K562 (cell line): ENCODE data around the gene SLC9C2. TPM values are rescaled to one million over a fixed set of nuclear protein-coding genes. Genes with fewer than 3 reads are reported as not detected.
"Not testable (repeated sequence)": the region's sequence is repeated elsewhere in the genome, so short reads cannot be mapped to it uniquely, and the experiment has no call there.

Experiments used
- ATAC-seq: fragments of 200-7000 bp; cut with Tn5 transposase; 3 replicates; pipeline ENCODE4 v1.9.1; 2020; ENCODE audit warnings: moderate library complexity
- BruUV-seq: library from RNA; stranded (reverse); fragments of 400-500 nt; replicated peaks from 2 replicates; lab custom pipeline; 2021; lab: Mats Ljungman, UMichigan
- CTCF ChIA-PET: fragments of 300-600 bp; formaldehyde crosslinking; extraction: SDS; loops from one replicate; lab custom pipeline; 2021; ENCODE audit warnings: low intra/inter-chr PET ratio; lab: Yijun Ruan, JAX
- POLR2A ChIA-PET: fragments of 300-600, 350-650 bp; sonication (Branson Sonifier 250); formaldehyde crosslinking; extraction: SDS; loops from one replicate; lab custom pipeline; 2021; ENCODE audit warnings: antibody characterized with exemption, inconsistent platforms; lab: Yijun Ruan, JAX
- DNase-seq, 4 experiments: peaks; one replicate each; pipeline versions ENCODE4 v3.0.0 to v3.0.0-alpha.2; 2011 to 2018; ENCODE audit warnings: low spot score in 3 of 4, mixed read lengths in 3 of 4; ENCODE audit errors: extremely low read depth in 1 of 4
- FAIRE-seq: peaks from 2 replicates; lab custom pipeline; 2011; peaks lifted over from hg19 to GRCh38; lab: Jason Lieb, UNC
- H2AFZ ChIP-seq: 2 replicates; pipeline ENCODE4 v1.6.0; 2011; ENCODE audit warnings: low read depth, low read length, control low read depth, inconsistent platforms
- H3K27ac ChIP-seq: fragments of 200-600 bp; 3 replicates; pipeline ENCODE4 v1.8.0; 2011; ENCODE audit warnings: low read depth, mild to moderate bottlenecking, control low read depth, inconsistent platforms, low read length, moderate library complexity, mixed read lengths; ENCODE audit errors: extremely low read depth
- H3K27me3 ChIP-seq, 2 experiments: fragments of 300-600 bp in 1 of 2; 2 replicates in 1 of 2; 3 replicates in 1 of 2; pipeline versions ENCODE4 v1.6.0 to v1.8.0; 2011; ENCODE audit warnings: inconsistent platforms in 2 of 2, low read length in 2 of 2, mild to moderate bottlenecking in 1 of 2, mixed read lengths in 1 of 2, moderate library complexity in 1 of 2; ENCODE audit not compliant: control insufficient read depth in 2 of 2, insufficient read depth in 2 of 2
- H3K36me3 ChIP-seq: fragments of 300-600 bp; 3 replicates; pipeline ENCODE4 v1.8.0; 2011; ENCODE audit warnings: mild to moderate bottlenecking, low read length, inconsistent platforms; ENCODE audit not compliant: control insufficient read depth, insufficient read depth
- H3K4me1 ChIP-seq, 2 experiments: fragments of 200-600 bp in 1 of 2; replicated peaks in 1 of 2; 2 replicates in 1 of 2; 3 replicates in 1 of 2; pipeline versions ENCODE4 v1.5.1 to v1.8.0; 2011; ENCODE audit warnings: inconsistent platforms in 2 of 2, low read length in 2 of 2, mild to moderate bottlenecking in 1 of 2, mixed read lengths in 1 of 2, moderate library complexity in 1 of 2; ENCODE audit not compliant: control insufficient read depth in 2 of 2, insufficient read depth in 2 of 2
- H3K4me2 ChIP-seq: 2 replicates; pipeline ENCODE4 v1.6.1; 2011; ENCODE audit warnings: low read length, control low read depth, inconsistent platforms, mixed read lengths; ENCODE audit not compliant: insufficient read depth
- H3K4me3 ChIP-seq: fragments of 200-600 bp; sonication (generic), shearing (Covaris generic); 2 replicates; pipeline ENCODE4 v1.5.1; 2016; ENCODE audit warnings: control low read depth, inconsistent platforms
- H3K79me2 ChIP-seq: fragments of 200-600 bp; 3 replicates; pipeline ENCODE4 v1.8.0; 2011; ENCODE audit warnings: low read length, inconsistent platforms; ENCODE audit not compliant: control insufficient read depth, insufficient read depth
- H3K9ac ChIP-seq, 2 experiments: 2 replicates each; pipeline versions ENCODE4 v1.6.0 to v1.6.1; 2011; ENCODE audit warnings: low read depth in 2 of 2, low read length in 2 of 2, control low read depth in 1 of 2, inconsistent platforms in 1 of 2, mild to moderate bottlenecking in 1 of 2, mixed read lengths in 1 of 2; ENCODE audit not compliant: insufficient read depth in 1 of 2
- H3K9me1 ChIP-seq: one replicate; pipeline ENCODE4 v1.6.0; 2011; ENCODE audit warnings: inconsistent platforms, mild to moderate bottlenecking, low read length, moderate library complexity; ENCODE audit not compliant: control insufficient read depth, insufficient read depth
- H3K9me3 ChIP-seq: replicated peaks from 2 replicates; pipeline ENCODE4 v1.5.1; 2011; ENCODE audit warnings: low read depth, low read length, inconsistent platforms; ENCODE audit not compliant: control insufficient read depth, insufficient read depth
- H4K20me1 ChIP-seq: replicated peaks from 2 replicates; pipeline ENCODE4 v1.6.1; 2011; ENCODE audit warnings: low read length, inconsistent platforms, mixed read lengths; ENCODE audit not compliant: control insufficient read depth, insufficient read depth
- CBFA2T2 ChIP-seq: fragments of 450-650 bp; conservative IDR thresholded peaks from 2 replicates; pipeline ENCODE4 v1.6.1; 2017; ENCODE audit warnings: mild to moderate bottlenecking
- CBFA2T3 ChIP-seq: fragments of 450-650 bp; IDR thresholded peaks from 2 replicates; pipeline ENCODE4 v1.6.1; 2017
- LEF1 ChIP-seq: fragments of 450-650 bp; IDR thresholded peaks from 2 replicates; pipeline ENCODE4 v1.6.1; 2016; ENCODE audit warnings: mild to moderate bottlenecking
- SMAD4 ChIP-seq: fragments of 250-450 bp; sonication (Bioruptor Pico); conservative IDR thresholded peaks from 2 replicates; pipeline ENCODE4 v1.8.0; 2021; ENCODE audit warnings: inconsistent platforms, mild to moderate bottlenecking, moderate library complexity
- TAL1 ChIP-seq: fragments of 450-650 bp; IDR thresholded peaks from 2 replicates; pipeline ENCODE4 v1.6.1; 2016; ENCODE audit warnings: mild to moderate bottlenecking
- TCF3 ChIP-seq: sonication (generic); formaldehyde crosslinking; IDR thresholded peaks from 2 replicates; pipeline ENCODE4 v1.4.0; 2020; ENCODE audit warnings: mild to moderate bottlenecking, missing genetic modification reagents
- ZNF143 ChIP-seq: sonication (generic); formaldehyde crosslinking; IDR thresholded peaks from 2 replicates; pipeline ENCODE4 v1.9.0; 2022; ENCODE audit warnings: mild to moderate bottlenecking, missing genetic modification reagents
- ZNF316 ChIP-seq: fragments of 450-650 bp; IDR thresholded peaks from 2 replicates; pipeline ENCODE4 v1.6.1; 2016
- WGBS: fragments of 100-300 bp; shearing (Covaris generic); methylation state at CpG from one replicate; pipeline ENCODE4 v1.1.6; 2016; ENCODE audit warnings: low coverage, mixed read lengths; ENCODE audit not compliant: insufficient coverage; ENCODE audit errors: missing lambda C conversion rate; 5-methylcytosine and 5-hydroxymethylcytosine counted together
- in situ Hi-C: fragments of 300-500 bp; cut with MboI; formaldehyde crosslinking; loops from 4 replicates; pipeline ENCODE4 v1.15.0; 2018; ENCODE audit warnings: inconsistent platforms, mixed read lengths
- intact Hi-C: fragments of 100-400 bp; cut with micrococcal nuclease; formaldehyde crosslinking; loops from 2 replicates; pipeline ENCODE4 v1.14.2; 2022
- polyA plus RNA-seq, 8 experiments: library from polyadenylated mRNA; depleted of rRNA in 4 of 8; stranded (reverse) in 5 of 8; unstranded in 3 of 8; fragments of >200 nt; fragmentation: Nextera tagmentation in 2 of 8; fragmentation: Illumina TruSeq in 1 of 8; extraction: Ambion mirVana in 2 of 8; extraction: Trizol in 1 of 8; gene quantifications; 2 replicates each; pipeline versions ENCODE4 v1.2.1 to v1.2.3, GENCODE V29; 2011 to 2014; ENCODE audit warnings: inconsistent platforms in 1 of 8, missing spikeins in 1 of 8
- total RNA-seq, 7 experiments: library from RNA; depleted of rRNA in 6 of 7; stranded (reverse); fragments of >200 nt in 6 of 7; fragmentation: Illumina TruSeq in 2 of 7; extraction: Trizol in 2 of 7; gene quantifications; 2 replicates each; pipeline versions ENCODE4 v1.2.1 to v1.2.3, GENCODE V29; 2011 to 2021; ENCODE audit warnings: low replicate concordance in 1 of 7
- TF ChIP-seq, protein P1 (sequence below): fragments of 250-450 bp; sonication (Bioruptor Pico); IDR thresholded peaks from 2 replicates; pipeline ENCODE4 v1.8.0; 2022; ENCODE audit warnings: inconsistent platforms
- TF ChIP-seq, protein P2 (sequence below): fragments of 250-450 bp; sonication (Bioruptor Pico); IDR thresholded peaks from 2 replicates; pipeline ENCODE4 v1.5.0; 2021; ENCODE audit warnings: mild to moderate bottlenecking, moderate library complexity

SLC9C2 gene
- total and polyA plus RNA-seq, 9 of the 15 experiments (the other 6 are each of a cell fraction or from before 2014, with no cell fraction given) = 0.11 to 0.22 (median 0.15) TPM; not detected in 5

DNA sequence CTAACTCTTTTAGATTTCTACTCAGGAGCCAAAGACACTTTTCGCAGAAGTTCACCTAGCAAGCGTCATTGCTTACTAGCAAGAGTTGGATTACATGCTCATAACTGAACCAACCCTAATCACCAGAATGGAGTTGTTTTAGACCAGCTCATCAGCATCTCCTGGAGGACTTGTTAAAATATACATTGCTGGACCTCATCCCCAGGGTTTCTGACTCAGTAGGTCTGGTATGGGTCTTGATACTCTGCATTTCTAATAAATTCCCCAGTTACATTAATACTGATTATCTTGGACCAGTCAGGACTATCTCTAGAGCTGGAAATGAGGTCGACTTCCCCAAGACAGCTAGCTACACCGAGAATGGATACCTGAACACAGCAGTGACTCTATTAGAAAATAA, 135.4 kb downstream of the SLC9C2 start (continued):
- TF ChIP-seq, protein P1, sequence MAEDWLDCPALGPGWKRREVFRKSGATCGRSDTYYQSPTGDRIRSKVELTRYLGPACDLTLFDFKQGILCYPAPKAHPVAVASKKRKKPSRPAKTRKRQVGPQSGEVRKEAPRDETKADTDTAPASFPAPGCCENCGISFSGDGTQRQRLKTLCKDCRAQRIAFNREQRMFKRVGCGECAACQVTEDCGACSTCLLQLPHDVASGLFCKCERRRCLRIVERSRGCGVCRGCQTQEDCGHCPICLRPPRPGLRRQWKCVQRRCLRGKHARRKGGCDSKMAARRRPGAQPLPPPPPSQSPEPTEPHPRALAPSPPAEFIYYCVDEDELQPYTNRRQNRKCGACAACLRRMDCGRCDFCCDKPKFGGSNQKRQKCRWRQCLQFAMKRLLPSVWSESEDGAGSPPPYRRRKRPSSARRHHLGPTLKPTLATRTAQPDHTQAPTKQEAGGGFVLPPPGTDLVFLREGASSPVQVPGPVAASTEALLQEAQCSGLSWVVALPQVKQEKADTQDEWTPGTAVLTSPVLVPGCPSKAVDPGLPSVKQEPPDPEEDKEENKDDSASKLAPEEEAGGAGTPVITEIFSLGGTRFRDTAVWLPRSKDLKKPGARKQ (CRISPR knock-in tag) = no peak
- TF ChIP-seq, protein P2, sequence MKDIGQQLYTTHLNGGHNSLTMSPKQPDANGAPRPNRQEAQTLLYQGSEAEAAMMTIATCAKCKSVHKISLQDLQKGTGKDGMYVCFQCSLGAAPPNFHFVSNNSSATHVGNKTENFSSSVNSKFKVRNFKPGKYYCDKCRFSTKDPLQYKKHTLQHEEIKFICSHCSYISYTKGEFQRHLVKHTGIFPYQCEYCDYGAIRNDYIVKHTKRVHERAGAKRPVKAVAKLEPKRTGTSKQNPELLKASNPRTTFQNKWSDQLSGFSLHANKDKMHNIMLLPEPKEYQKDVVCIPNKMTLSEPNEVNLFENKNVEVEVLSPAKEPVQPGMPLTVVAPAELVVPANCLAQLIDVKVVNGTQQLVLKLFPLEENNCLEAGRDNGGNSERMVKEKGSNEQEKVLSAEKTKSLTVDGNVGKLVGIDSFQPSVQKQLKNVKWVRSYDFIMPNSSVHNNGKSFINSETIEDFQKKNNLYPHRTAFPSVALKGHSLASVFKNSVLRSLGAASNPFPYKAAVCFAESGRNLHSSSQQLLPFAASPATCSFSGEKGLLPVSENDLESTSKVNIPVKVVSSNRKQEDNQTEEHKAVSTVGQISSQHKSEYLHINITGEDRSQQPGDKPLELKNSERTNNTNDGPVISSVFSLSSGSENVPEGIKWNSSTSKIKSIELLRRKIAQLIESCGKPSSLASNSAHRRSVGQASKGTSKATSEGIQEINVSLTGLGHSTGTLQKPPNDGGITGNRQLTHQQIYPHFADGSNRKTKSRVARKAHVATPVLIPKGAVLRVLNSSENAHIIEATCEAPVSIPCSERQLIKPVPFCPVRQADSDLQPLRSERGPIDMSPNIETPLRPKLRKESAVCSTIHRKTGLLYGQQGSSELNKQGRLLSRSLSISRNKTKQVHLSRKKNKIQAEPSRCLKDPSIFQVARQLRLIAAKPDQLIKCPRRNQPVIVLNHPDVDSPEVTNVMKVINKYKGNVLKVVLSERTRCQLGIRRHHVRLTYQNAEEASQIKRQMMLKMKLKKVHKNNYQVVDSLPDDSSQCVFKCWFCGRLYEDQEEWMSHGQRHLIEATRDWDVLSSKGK (CRISPR knock-in tag) = no peak
- TF ChIP-seq LEF1 (no peak), ZNF143 (no peak)

DNA sequence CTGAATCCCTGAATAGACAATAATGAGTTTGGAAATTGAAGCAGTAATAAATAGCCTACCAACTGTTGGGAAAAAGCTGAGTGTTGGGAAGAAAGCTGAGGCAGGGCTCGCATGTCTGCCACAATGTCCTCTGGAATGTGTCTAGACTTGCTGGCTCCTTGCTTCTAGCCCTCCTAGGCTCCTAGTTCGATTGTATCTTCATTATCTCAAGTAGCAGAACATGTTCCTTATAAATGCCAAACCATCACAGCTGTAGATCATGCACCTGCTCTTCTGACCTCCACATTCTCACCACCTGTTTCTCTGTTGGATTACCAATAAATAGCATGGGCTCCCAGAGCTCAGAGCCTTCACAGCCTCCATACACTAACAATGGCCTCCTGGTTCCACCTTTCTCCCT, 138.7 kb downstream of the SLC9C2 start:
- POLR2A ChIA-PET = interaction anchor here (0.5 to 1.1 kb wide), 3 partner anchors 13 to 128 kb away, joined by 3 read pairs; partner anchors contain the start of gene PRDX6
- CTCF ChIA-PET, H3K4me3 ChIP-seq: not testable (repeated sequence)

DNA sequence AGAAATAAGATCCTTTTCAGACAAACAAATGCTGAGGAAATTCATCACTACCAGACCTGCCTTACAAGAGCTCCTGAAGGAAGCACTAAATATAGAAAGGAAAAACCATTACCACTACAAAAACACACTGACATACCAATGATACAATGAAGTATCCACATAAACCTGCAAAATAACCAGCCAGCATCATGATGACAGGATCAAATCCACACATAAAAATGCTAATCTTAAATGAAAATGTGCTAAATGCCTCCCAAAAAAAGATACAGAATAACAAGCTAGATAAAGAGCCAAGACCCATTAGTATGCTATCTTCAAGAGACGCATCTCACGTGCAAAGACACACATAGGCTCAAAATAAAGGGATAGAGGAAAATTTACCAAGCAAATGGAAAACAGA, 140.2 kb downstream of the SLC9C2 start:
- in situ Hi-C loops, intact Hi-C loops, H3K4me1 ChIP-seq, BruUV-seq, H3K4me3 ChIP-seq, H3K9me3 ChIP-seq, H3K4me2 ChIP-seq, ATAC-seq, H3K27me3 ChIP-seq, FAIRE-seq, H3K27ac ChIP-seq, H4K20me1 ChIP-seq, H3K79me2 ChIP-seq, DNase-seq, H2AFZ ChIP-seq, H3K9me1 ChIP-seq, CTCF ChIA-PET, H3K9ac ChIP-seq: not testable (repeated sequence)
- 58% methylated on average over 2 of the region's 2 CpGs for WGBS
- POLR2A ChIA-PET = interaction anchor here (0.6 kb wide), 1 partner anchor 1633 kb away, joined by 3 read pairs; no protein-coding TSS in a partner anchor
- peaks cover 21% of the 10 kb centered on the region for H3K36me3 ChIP-seq

More for the DNA sequence above, 138.7 kb downstream of the SLC9C2 start:
- H2AFZ ChIP-seq, intact Hi-C loops, in situ Hi-C loops, H3K9ac ChIP-seq, H3K79me2 ChIP-seq, H3K27me3 ChIP-seq, H3K9me1 ChIP-seq, DNase-seq, H3K27ac ChIP-seq, H3K4me2 ChIP-seq, H3K4me1 ChIP-seq, FAIRE-seq, H3K9me3 ChIP-seq, ATAC-seq, H4K20me1 ChIP-seq, BruUV-seq: not testable (repeated sequence)
- TF ChIP-seq CBFA2T2 = 0 out of 2 replicates have a peak, but pooled peaks have one; percentile 37
- 0 out of 2 replicates have a peak, but pooled peaks have one; percentile 35 for TF ChIP-seq ZNF316
- peak; percentile 57 for TF ChIP-seq CBFA2T3
- peak; percentile 22; the same call in 1 of the 2 replicates for TF ChIP-seq TAL1
- TF ChIP-seq SMAD4 (CRISPR knock-in tag) = 0 out of 2 replicates have a peak, but pooled peaks have one; percentile 41
- 0 out of 2 replicates have a peak, but pooled peaks have one; percentile 17 for TF ChIP-seq TCF3 (CRISPR knock-in tag)
- 30% methylated on average over 2 of the region's 2 CpGs for WGBS
- peaks cover 21% of the 10 kb centered on the region for H3K36me3 ChIP-seq
